T-helper 1 cell treated with Interleukin-12 subunit alpha and Interleukin-12 subunit beta and Interleukin-4 antibody, amounts not matched to agents 30 ng/mL and 1 ng/mL, for 36 hours (primary cell): ENCODE data around the gene MGLL. TPM values are rescaled to one million over a fixed set of nuclear protein-coding genes. Genes with fewer than 3 reads are reported as not detected.

Experiments
- intact Hi-C: fragments of 100-400 bp; cut with micrococcal nuclease; formaldehyde crosslinking; loops from one replicate; pipeline ENCODE4 v1.15.1; 2024
- total RNA-seq: library from RNA; stranded (reverse); gene quantifications from 2 replicates; pipeline ENCODE4 v1.2.3, GENCODE V29; 2022

The MGLL gene
- total RNA-seq, 1 donor from 2014 or later = 1.9 TPM

DNA sequence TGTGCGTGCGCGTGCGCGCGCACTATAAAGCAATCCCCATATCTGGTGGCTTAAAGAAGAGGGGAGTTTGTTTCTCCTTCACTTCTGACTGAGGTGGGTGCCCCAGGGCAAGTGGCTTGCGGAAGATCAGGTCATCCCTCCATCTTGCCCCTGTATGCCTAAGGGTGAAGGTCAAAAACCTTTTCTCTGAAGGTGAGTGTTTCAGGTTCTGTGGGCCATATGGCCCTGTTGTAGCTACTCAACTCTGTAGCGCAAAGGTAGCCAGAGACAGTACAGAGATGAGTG lies 144.1 kb downstream of the MGLL start:
- intact Hi-C loops = loop anchor here (10.0 kb wide), 1 partner anchor 937 kb away; no protein-coding TSS in a partner anchor

DNA sequence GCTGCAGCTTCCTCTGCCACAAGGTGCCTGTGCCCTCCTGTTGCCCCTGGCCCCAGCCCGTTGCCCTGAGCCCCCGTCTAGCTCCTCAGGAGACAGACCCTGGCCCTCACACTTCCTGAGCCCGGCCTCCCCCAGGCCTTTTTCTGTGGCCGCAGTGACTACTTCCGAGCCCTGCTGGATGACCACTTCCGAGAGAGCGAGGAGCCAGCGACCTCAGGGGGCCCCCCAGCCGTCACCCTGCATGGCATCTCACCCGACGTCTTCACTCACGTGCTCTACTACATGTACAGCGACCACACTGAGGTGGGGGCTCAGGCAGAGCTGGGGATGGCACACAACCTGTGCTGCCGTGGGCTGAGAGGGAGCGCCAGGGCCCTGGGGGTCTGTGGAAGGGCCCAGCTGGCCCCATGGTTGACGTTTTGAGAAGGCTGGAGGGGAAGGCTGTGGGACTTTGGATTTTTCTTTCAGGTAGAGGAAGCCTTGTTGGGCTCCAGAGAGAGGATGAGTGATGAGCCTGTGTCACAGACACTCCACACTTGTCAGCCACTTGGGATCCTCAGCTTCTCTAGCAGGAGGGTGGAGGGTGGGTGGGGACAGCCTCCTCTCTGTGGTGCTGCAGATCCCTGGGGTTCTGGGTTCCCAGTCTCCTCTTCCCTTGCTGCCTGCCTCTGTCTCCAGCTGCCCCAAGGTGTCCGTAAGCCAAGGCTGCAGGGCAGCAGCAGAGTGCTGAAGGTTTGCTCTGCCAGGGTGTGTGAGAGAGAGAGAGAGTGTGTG lies 144.6 kb downstream of the MGLL start:
- intact Hi-C loops = loop anchor here (10.0 kb wide), 1 partner anchor 937 kb away; no protein-coding TSS in a partner anchor

DNA sequence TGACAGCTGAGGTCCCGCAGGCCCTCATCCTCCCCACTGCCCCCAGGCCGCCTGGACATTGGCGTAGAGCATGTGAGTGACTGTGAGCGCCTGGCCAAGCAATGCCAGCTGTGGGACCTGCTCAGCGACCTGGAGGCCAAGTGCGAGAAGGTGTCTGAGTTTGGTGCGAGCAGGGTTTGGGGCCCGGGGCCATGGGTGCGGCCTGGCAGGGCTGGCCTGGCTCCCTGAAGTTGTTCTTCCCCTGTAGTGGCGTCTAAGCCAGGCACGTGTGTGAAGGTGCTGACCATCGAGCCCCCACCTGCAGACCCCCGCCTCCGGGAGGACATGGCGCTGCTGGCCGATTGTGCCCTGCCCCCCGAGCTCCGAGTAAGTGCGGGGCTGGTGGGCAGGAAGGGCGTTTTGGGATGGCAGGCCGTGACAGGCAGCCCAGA lies 145.4 kb downstream of the MGLL start:
- intact Hi-C loops = loop anchor here (10.0 kb wide), 1 partner anchor 938 kb away; no protein-coding TSS in a partner anchor

DNA sequence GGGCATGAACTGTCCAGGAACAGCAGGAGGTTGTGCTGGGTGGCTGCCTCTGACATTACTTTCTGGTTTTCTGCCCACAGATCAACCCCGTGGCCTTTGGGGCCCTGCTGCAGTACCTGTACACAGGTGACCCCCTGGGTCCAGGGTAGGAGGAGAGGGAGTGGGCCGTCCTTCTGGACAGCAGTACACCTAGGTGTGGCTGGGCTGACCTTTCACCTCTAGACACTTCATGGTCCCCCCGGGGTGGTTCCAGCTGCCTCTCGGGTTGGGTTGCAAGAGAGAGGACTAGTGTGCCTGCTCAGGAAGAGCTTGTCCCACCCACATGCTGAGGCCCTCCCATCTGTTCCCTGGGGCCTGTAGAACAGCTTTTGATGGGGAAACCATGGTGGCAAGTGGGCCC lies 145.9 kb downstream of the MGLL start:
- intact Hi-C loops = loop anchor here (10.0 kb wide), 1 partner anchor 938 kb away; no protein-coding TSS in a partner anchor

DNA sequence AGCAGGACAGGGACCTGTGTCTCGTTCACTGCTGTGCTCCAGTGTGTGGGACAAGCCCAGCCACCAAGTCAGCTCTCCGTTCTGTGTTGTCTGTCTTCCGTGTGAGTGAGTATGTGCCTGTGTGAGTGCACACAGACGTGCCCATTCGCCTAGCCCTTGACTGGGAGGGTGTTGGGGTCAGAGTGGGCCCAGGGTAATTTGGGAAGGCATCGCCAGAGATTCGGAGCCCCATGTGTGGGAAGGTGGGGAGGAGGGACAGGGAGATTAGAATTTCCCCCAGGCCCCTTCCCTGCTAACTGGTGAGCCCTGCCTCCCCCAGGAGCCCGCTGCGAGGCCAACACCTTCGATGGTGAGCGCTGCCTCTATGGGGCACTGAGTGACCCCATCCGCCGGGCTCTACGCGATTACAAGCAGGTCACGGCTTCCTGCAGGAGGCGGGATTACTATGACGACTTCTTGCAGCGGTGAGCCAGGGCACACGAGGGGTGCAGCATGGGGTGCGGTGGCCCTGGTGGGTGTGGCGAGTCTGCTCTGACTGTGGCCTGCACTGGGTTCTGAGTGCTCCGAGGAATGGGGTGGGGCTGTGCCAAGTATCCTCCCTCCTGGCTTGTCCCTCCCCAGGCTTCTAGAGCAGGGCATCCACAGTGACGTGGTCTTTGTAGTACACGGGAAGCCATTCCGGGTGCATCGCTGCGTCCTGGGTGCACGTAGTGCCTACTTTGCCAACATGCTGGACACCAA lies 146.5 kb downstream of the MGLL start:
- intact Hi-C loops = loop anchor here (10.0 kb wide), 1 partner anchor 939 kb away; no protein-coding TSS in a partner anchor

DNA sequence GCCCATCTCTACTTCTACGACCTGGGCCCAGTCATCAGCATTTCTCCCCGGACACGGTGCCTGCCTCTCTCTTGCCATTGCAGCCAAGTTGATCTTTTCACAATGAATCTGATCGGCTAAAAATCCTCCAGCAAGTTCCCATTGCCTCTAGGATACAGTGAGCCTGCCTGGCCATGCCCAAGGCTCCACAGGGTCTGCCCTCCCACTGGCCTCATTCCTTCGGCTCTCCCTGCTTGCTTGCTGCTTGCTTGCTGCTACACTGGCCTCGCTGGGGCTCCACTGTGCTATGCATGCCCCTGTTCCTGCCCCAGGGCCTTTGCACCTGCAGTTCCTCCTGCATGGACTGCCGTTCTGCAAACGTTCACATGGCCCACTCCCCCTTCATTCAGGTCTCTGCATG lies 147.5 kb downstream of the MGLL start:
- intact Hi-C loops = loop anchor here (10.0 kb wide), 1 partner anchor 940 kb away; no protein-coding TSS in a partner anchor

DNA sequence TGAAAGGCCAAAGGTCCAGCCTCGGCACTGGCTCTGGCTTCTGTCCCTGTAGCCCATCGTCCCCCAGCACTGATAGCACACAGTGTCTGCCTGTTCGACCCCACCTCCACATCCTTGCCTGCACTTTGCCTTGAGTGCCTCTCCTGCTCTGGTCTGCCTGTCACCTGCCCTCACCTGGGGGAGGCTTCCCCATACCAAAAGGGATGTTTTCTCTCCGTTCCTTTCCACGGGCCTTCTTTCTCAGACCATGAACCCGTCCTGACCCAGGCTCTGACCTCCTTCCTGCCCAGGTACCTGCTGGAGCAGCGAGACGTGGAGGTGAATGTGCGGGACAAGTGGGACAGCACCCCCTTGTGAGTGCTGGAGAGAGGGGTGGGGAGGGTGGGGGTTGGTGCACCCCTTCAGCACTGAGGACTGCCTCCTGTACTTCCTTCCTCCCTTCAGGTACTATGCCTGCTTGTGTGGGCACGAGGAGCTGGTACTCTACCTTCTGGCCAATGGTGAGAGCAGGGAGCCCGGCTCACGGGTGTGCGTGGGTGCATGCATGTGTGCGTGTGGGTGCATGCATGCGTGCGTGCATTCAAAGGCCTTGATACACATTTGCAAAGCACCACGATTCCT lies 148.1 kb downstream of the MGLL start:
- intact Hi-C loops = loop anchor here (10.0 kb wide), 1 partner anchor 941 kb away; no protein-coding TSS in a partner anchor

DNA sequence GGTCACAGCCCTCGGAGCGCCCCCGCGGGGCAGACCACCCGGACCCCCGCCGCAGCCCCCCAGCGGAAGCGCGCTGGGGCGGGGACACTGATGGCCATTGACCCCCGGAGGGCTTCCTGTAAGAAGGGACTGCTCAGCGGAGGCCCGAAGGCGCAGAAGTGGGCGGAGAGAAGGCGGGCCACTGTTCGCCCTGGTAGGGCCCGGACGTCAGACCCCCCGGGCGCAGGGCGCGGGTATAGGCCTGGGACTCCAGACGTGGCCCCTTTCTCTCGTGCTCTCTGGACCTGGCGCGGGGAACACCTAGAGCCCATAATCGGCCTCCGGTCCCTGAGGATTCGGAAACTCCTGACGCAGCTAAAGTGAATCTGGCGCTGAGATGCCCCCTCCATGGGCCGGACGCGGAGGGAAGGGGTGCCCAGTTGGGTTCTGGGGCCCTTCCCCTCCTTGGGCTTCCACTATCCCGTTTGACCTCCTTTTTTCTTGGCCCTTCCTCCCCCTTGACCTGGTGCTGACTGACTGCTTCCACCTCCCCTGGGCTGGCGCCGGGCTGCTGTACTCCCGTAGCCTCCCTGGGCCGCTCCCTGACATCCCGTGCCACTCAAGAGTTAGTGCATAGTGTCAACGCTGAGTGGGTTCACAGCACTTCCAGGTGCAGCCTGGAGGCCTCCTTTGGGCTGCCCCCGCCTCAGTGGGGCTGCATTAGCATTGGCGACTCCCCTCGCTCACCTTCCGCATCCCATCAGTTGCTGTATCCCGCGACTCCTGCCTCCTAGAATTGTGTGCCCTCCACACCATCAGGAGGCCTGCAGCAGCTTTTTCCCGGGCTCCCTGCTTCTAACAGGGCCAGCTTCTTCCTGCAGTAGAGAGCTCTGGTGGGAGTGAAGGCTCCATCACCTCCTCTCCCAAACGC lies 148.9 kb downstream of the MGLL start:
- intact Hi-C loops = loop anchor here (1.0 to 10.0 kb wide), 6 partner anchors 98 to 1757 kb away; partner anchors contain the start of genes EEFSEC, SEC61A1 and ZXDC

DNA sequence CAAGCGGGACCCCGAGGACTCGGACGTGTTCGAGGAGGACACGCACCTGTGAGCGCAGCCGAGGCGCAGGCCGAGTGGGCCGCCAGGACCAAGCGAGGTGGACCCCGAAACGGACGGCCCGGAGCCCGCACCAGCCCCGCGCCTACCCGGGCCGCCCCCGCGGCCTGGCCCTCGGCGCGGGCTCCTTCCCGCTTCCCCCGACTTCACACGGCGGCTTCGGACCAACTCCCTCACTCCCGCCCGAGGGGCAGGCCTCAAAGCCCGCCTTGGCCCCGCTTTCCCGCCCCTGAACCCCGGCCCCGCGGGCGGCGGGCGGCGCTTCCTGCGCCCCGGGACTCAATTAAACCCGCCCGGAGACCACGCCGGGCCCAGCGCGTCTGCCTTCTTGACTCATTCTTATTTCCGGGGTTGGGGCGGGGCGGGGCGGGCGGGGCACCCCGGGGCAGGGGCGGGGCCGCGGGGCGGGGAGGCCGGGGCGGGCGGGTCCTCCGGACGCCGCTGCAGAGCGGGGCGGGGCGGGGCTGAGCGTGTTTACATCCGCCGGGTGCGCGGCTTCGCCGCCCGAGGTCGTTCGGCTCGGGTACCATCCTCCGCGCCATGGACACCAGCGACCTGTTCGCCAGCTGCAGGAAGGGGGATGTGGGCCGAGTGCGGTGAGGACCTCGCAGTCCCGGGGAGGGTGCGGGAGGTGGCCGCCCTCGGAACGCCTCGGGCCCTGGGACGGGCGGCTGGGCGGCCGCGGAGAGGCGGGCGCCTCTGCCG lies 149.7 kb downstream of the MGLL start, which contains the start of gene ABTB1:
TSS of gene ABTB1 (plus strand) at position 524 of the 762 bp plus-strand sequence. CDS start at position 598, 74 bp downstream.
- intact Hi-C loops = loop anchor here (1.0 to 10.0 kb wide), 14 partner anchors 25 to 1756 kb away; partner anchors contain the start of genes EEFSEC, MCM2, PODXL2 and RUVBL1

DNA sequence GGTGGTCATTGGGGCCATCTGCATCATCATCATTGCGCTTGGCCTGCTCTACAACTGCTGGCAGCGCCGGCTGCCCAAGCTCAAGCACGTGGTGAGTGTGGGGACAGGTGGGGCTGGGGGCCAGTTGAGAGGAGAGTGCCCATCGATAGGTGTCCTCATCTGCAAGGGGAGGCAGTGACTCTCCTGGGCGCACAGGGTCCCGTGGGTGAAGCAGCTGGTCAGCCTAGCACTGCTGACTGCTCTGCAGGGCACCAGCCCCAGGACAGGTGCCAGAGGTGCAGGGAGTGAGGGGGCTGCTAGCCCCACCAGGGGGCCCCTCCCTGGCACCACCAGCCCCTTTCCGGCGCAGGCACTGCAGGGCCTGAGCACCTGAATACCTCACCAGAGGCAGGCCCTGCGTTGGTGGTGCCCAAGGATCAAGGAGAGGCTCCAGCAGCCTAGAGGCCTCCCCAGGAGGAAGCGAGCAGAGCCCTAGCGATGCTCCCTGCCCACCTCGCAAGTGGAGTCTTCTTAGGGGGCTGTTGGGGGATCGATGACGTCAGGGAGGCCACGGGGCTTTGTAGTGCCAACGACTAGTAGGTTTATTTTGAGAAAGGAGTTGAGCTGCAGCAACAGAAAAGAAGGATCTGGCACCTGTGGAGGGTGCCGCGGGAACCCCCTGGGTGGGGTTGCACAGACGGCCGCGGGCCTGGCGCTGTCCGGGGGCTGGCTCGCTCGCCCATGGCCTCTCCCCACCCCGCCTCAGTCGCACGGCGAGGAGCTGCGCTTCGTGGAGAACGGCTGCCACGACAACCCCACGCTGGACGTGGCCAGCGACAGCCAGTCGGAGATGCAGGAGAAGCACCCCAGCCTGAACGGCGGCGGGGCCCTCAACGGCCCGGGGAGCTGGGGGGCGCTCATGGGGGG lies 150.5 kb downstream of the MGLL start:
- intact Hi-C loops = loop anchor here (1.0 to 10.0 kb wide), 11 partner anchors 26 to 1755 kb away; partner anchors contain the start of genes MCM2, PODXL2, RUVBL1 and TPRA1

DNA sequence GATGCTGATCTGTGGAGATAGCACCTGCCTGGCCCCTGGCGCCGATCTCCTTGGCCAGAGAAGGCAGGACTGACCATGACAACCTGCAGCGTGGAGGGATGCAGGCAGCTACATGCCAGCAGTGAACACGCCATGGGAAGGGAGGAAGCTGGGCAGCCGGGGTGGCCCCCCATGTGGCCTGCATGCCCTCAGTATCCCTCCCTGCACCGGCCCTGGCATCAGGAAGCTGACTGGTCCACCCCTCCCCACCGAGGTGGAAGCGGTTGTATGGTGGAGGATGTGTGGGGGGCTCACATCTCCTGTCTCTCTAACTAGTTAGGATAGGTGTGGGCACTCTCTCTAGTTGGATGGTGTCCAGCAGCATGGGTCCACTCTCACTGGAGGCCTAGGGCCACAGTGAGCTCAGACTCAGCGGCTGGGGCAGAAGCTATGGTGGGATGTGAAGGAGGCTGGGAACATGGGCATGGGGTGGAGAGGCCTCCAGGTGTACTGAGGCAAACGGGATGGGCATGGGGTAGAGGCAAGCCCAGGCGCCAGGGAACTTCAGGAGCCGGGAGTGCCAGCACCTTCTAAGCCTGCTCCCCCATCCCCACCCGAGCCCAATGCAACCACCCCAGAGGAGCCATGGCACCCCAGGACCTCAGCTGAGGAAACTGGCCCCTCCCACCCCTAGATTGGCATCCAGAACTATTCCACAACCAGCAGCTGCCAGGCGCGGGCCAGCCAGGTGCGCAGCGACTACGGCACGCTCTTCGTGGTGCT lies 151.4 kb downstream of the MGLL start:
- intact Hi-C loops = loop anchor here (10.0 kb wide), 1 partner anchor 944 kb away; no protein-coding TSS in a partner anchor

DNA sequence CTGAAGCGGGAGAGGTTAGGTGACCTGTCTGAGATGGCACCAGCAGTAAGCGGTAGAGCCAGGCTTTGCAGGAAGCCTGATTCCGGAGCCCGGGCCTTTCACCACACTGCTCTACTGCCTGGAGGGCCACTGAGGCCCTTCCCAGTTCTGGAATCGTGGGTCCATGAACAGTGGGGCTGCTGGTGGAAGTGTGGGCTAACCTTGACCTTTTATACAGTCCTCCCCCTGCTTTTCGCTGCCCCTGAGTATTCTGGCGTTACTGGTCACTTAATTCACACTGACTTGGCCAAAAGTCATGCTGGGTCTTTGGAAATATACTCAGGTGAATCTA lies 152.1 kb downstream of the MGLL start:
- intact Hi-C loops = loop anchor here (10.0 kb wide), 1 partner anchor 945 kb away; no protein-coding TSS in a partner anchor

DNA sequence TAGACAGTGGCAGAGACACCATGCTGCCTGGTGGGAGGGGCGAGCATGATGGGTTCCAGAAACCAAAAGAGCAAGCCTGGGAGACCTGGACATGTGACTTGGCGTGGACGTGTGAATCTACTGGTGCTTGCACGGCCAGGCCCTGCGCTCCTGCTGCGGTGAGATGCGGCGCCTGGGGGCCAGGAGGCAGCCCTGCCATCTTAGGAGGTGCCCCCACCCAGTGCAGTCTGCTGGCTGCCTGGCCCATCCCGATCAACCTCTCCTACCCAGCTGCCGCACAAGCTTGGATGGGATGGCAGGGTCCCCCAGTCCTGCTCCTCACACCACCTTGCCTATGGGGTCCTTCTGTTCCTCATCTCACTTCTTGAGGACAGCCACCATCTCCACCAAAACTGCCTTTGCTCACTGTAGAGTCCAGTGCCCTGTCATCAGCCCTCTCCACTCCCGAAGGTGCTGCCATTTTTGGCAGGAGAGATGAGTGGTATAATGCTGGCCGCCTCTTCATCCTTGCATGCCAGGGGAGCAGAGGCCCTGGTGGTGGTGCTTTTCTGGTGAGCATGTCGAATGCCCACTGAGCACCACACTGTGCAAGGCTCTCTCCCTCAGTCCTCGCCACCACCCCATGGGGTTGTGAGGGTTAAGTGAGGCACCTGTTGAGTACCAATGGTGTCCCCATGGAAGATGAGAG lies 152.6 kb downstream of the MGLL start:
- intact Hi-C loops = loop anchor here (10.0 kb wide), 1 partner anchor 945 kb away; no protein-coding TSS in a partner anchor

DNA sequence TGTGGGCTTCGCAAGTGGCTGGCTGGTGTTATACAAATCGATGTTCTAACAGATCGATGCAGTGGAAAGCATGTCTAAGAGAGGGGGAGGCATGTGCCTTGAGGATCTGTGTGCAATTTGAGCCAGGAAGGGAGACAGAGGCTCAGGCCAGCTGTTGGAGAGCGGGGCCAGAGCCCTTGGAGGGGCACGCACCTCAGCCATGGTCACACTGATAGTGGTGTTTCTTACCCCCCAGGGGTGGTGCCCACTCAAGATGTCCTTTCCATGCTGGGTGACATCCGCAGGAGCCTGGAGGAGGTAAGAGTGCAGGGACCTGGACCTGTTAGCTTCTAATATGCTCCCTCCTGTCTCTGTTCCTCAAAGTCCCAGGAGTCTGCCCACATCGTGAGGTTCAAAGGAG lies 153.4 kb downstream of the MGLL start:
- intact Hi-C loops = no loop called here

DNA sequence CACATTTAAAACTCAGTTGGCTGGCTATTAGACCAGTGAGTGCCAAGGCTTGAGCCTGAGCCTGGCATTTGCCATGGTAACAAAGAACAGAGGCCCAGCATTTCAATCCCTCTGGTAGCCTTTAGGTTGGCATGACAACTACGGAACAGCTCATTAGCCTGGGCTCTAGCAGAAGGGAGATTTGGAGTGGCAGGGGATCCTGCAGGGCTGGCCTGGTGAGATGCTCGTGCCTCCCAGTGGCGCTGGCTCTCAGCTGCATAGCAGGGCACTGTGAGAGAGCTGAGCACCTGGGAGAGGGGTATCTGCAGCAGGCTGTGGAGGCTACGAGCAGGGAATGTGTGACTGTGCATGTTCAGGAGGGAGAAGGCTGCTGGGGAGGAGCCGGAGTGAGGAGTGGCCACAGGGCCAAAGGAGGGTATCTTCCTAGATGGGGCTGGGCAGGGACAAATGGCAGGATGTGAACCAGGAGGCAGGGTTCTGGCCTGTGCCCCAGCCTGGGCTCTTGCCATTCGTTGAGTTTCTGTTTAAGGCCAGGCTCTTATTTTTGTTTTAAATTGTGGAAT lies 155.1 kb downstream of the MGLL start:
- intact Hi-C loops = no loop called here

DNA sequence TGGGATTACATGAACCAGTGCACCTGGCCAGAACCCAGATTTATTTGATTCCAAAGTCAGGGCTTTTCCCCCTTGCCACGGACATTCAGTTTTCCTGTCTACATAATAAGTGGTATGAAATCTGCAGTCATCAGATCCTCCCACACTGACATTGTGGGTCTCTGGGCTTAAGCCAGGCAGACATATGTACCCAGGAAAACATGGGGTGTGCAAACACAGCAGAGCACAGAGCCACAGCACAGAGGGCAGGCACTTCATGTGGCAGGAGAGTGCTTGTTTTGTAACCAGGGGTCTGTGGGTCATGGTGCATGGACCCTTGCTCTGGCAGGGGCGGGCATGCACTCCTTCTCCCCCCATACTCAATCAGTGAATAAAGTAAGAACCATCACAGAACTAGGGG lies 155.6 kb downstream of the MGLL start:
- intact Hi-C loops = no loop called here

DNA sequence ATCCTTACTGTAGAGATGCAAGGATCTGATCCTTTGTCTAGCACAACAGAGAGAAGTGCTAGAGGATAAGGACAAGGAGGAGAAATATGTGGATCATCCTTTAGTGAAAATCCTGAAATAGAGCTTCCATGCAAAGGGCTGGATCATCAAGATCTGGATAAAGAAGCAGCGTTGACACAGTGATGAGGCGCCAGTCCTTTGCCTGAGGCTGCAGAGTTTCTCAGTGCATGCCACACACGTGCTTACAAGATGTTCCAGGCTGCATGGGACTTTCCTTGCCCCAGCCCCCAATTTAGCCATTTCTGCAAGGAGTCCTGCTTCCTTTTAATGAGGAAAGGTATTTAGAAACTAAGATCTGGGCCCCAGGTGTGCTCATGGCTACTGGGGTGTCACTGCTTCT lies 156.7 kb downstream of the MGLL start:
- intact Hi-C loops = no loop called here
